Liver (tissue), 2 donors: Measurements from ENCODE around the gene SLMAP.

Experiments used
- EGR1 ChIP-seq, 2 donors: IDR thresholded peaks; 2 replicates each; pipeline ENCODE4 v1.6.1; 2016 to 2018; ENCODE audit warnings: antibody characterized with exemption in 2 of 2, low read depth in 2 of 2
- GABPA ChIP-seq, 2 donors: IDR thresholded peaks in 1 of 2; conservative IDR thresholded peaks in 1 of 2; 2 replicates each; pipeline ENCODE4 v1.6.1; 2016; ENCODE audit warnings: antibody characterized with exemption in 2 of 2, mild to moderate bottlenecking in 1 of 2, moderate library complexity in 1 of 2
- RAD21 ChIP-seq, 2 donors: IDR thresholded peaks; 2 replicates each; pipeline ENCODE4 v1.6.1; 2016; ENCODE audit warnings: antibody characterized with exemption in 2 of 2, mild to moderate bottlenecking in 2 of 2
- SP1 ChIP-seq: IDR thresholded peaks from 2 replicates; pipeline ENCODE4 v1.6.1; 2018; ENCODE audit warnings: antibody characterized with exemption, mild to moderate bottlenecking
- TF ChIP-seq, protein P1 (sequence below): IDR thresholded peaks from 2 replicates; pipeline ENCODE4 v1.6.1; 2016; ENCODE audit warnings: antibody characterized with exemption
- TF ChIP-seq, protein P2 (sequence below): IDR thresholded peaks from 2 replicates; pipeline ENCODE4 v1.6.1; 2016; ENCODE audit warnings: antibody characterized with exemption
- donor health status: healthy.

DNA sequence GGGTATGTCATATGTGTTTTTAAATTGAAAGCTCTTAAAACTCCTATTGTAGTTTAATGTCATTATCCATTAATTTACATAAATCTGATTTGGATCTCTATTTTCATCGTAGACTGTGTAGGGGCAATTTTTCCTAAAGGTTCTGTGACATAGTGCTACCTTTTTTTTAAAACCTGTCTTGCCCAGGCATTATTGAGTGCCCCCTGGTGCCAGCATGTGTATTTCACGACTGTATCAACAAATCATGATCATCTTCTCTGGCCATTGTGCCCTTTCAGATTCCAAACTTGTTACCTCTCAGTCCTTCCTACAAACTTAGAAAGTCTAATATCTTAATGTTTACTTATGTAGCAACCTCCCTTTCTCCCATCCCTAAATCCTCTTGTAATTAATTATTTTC is 154.9 kb downstream of the SLMAP start:
- TF ChIP-seq, protein P1, sequence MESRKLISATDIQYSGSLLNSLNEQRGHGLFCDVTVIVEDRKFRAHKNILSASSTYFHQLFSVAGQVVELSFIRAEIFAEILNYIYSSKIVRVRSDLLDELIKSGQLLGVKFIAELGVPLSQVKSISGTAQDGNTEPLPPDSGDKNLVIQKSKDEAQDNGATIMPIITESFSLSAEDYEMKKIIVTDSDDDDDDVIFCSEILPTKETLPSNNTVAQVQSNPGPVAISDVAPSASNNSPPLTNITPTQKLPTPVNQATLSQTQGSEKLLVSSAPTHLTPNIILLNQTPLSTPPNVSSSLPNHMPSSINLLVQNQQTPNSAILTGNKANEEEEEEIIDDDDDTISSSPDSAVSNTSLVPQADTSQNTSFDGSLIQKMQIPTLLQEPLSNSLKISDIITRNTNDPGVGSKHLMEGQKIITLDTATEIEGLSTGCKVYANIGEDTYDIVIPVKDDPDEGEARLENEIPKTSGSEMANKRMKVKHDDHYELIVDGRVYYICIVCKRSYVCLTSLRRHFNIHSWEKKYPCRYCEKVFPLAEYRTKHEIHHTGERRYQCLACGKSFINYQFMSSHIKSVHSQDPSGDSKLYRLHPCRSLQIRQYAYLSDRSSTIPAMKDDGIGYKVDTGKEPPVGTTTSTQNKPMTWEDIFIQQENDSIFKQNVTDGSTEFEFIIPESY: no peak
- TF ChIP-seq EGR1 (IDR thresholded peaks at IDR 0.05; ENCODE audit: low read depth in 2 of 2) (no peak), SP1 (no peak), RAD21 (IDR thresholded peaks at IDR 0.05) (peak; percentile 39 to 65), GABPA (IDR thresholded peaks at IDR 0.05 in 1 of 2, conservative IDR thresholded peaks at IDR 0.05 in 1 of 2) (no peak)
- TF ChIP-seq, protein P2, sequence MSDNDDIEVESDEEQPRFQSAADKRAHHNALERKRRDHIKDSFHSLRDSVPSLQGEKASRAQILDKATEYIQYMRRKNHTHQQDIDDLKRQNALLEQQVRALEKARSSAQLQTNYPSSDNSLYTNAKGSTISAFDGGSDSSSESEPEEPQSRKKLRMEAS: no peak
